ENCODE data around the gene SLC8A1. TPM values are rescaled to one million over a fixed set of nuclear protein-coding genes. Genes with fewer than 3 reads are reported as not detected.
"Not testable (repeated sequence)": the region's sequence is repeated elsewhere in the genome, so short reads cannot be mapped to it uniquely, and the experiment has no call there.

The SLC8A1 gene
- total RNA-seq, 3 donors from 2014 or later: 8.2 to 14.2 (median 12.2) TPM

DNA sequence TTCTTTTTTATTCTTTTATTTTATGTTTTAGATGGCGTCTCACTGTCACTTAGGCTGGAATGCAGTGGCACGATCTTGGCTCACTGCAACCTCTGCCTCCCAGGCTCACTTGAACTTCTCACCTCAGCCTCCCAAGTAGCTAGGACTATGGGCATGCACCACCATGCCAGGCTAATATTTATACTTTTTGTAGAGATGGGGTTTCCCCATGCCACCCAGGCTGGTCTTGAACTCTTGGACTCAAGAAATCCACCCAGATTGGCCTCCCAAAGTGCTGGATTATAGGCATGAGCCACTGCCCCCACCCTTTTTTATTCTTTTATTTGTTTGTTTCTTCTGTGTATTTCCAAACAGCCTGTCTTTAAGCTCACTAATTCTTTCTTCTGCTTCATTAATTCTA is 366.1 kb downstream of the SLC8A1 start:
- no peak for TF ChIP-seq POLR2A (IDR thresholded peaks at IDR 0.05)
- no peak for TF ChIP-seq POLR2AphosphoS5 (IDR thresholded peaks at IDR 0.05)
- TF ChIP-seq, protein P1, sequence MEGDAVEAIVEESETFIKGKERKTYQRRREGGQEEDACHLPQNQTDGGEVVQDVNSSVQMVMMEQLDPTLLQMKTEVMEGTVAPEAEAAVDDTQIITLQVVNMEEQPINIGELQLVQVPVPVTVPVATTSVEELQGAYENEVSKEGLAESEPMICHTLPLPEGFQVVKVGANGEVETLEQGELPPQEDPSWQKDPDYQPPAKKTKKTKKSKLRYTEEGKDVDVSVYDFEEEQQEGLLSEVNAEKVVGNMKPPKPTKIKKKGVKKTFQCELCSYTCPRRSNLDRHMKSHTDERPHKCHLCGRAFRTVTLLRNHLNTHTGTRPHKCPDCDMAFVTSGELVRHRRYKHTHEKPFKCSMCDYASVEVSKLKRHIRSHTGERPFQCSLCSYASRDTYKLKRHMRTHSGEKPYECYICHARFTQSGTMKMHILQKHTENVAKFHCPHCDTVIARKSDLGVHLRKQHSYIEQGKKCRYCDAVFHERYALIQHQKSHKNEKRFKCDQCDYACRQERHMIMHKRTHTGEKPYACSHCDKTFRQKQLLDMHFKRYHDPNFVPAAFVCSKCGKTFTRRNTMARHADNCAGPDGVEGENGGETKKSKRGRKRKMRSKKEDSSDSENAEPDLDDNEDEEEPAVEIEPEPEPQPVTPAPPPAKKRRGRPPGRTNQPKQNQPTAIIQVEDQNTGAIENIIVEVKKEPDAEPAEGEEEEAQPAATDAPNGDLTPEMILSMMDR (IDR thresholded peaks at IDR 0.05): no peak
- intact Hi-C loops (cut with DNase I; ENCODE audit: low total_unique reads): no loop called here
- Histone ChIP-seq H3K36me3 (no peaks in the 10 kb centered on the region), H3K4me1 (no peaks in the 10 kb centered on the region), H3K27me3 (no peaks in the 10 kb centered on the region), H3K27ac (no peak overlapping the region), H3K9me3 (peaks cover 0 to 11% of the 10 kb centered on the region in 2 donors), H3K4me3 (no peak overlapping the region)
- no peak for DNase-seq (ENCODE audit: low spot score in 2 of 2)

DNA sequence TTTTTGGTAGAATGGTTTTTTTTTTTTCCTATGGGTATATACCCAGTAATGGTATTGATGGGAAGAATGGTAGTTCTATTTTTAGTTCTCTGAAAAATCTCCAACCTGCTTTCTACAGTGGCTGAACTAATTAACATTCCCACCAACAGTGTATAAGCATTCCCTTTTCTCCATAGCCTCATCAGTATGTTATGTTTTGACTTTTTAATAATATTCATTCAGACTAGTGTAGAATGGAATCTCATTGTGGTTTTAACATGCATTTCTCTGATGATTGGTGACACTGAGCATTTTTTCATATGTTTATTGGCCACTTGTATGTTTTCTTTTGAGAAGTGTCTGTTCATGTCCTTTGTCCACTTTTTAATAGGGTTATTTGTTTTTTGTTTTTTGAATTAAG is 378.6 kb downstream of the SLC8A1 start:
- H3K4me3 ChIP-seq; H3K9me3 ChIP-seq; H3K36me3 ChIP-seq; DNase-seq (ENCODE audit: low spot score in 2 of 2); intact Hi-C loops (cut with DNase I; ENCODE audit: low total_unique reads); H3K27ac ChIP-seq; H3K27me3 ChIP-seq; H3K4me1 ChIP-seq: not testable (repeated sequence)

DNA sequence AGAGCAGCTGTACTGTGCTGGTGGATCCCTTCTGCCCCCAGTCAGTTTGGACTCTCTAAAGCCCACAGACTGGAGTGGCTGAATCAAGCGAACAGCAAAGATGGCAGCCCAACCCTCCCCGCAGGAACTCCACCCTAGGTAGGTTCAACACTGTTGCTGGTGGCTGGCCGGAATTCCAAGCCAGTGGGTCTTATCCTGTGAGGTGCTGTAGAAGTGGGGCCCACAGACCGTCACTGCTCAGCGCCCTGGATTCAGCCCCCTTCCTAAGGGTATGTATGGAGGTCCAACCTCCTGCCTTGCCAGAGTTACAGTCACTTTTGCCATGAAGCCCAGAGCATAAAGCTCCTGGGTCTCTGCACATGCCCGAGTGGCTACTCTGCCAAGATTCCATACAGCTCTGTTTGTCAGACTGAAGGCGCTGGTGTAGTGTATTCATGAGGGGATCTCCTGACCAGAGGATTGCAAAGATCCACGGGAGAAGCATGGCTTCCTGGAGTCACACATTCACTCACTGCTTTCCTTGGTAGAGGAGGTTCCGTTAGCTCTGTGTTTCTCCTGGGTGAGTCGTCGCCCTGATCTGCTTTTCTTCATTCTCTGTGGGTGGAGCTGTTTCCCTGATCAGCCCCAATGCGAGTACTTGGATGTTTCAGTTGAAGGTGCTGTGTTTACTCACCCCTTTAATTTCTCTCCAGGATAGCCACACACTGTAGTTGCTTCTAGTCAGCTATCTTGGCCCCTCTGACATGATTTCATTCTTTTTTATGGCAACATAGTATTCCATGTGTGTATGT is 379.3 kb downstream of the SLC8A1 start:
- DNase-seq (ENCODE audit: low spot score in 2 of 2): no peak
- TF ChIP-seq POLR2A (IDR thresholded peaks at IDR 0.05) (no peak), POLR2AphosphoS5 (IDR thresholded peaks at IDR 0.05) (no peak)
- TF ChIP-seq, protein P1 (IDR thresholded peaks at IDR 0.05): no peak
- Histone ChIP-seq H3K27me3 (no peaks in the 10 kb centered on the region), H3K27ac (no peak overlapping the region), H3K36me3 (no peaks in the 10 kb centered on the region), H3K4me1 (no peaks in the 10 kb centered on the region), H3K9me3 (peaks cover 0 to 6% of the 10 kb centered on the region in 2 donors), H3K4me3 (no peak overlapping the region)
- intact Hi-C loops (cut with DNase I; ENCODE audit: low total_unique reads): no loop called here

DNA sequence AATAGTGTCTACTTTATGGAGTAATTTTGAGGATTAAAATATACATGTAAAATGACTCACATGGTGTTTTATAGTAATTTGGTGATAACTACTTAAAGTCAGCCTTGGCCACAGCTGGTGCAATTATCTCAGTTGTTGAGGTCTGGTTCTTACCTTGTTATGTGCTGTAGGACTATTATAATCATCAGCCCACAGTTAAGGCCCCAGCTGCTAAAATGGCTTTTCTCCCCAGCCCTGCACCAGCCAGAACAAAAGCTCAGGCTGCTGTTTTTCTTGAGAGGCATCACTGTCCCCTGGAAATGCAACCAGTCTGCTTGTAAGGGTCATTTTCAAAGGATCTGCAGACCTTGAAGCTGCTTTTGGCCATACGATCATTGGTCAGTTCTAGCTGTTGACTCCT is 389.5 kb downstream of the SLC8A1 start:
- no peak for DNase-seq (ENCODE audit: low spot score in 2 of 2)
- TF ChIP-seq POLR2AphosphoS5 (IDR thresholded peaks at IDR 0.05): no peak
- no peak for TF ChIP-seq POLR2A (IDR thresholded peaks at IDR 0.05)
- TF ChIP-seq, protein P1 (IDR thresholded peaks at IDR 0.05): no peak
- Histone ChIP-seq H3K9me3 (peaks cover 0 to 10% of the 10 kb centered on the region in 2 donors), H3K27ac (no peak overlapping the region), H3K36me3 (no peaks in the 10 kb centered on the region), H3K27me3 (no peaks in the 10 kb centered on the region), H3K4me1 (no peaks in the 10 kb centered on the region), H3K4me3 (no peak overlapping the region)
- intact Hi-C loops (cut with DNase I; ENCODE audit: low total_unique reads): no loop called here

DNA sequence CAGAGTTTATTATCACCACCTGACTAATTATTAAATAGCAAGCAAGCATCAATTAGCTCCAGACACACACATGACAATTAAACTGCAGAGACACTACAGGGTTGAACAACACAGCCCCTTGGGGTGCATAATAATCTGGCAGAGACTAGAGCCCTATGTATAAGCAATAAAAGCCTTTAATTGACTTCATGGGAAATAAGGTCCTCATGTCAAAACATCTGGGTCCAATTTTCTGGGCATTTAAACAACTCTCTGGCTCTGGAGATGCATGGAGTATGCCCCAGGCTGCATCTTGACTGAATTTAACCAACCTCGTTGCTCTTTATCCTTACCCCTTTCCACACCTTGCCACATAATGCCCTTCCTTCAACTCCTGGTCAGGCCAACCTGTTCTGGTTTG is 402.1 kb downstream of the SLC8A1 start:
- TF ChIP-seq POLR2A (IDR thresholded peaks at IDR 0.05) (no peak), POLR2AphosphoS5 (IDR thresholded peaks at IDR 0.05) (no peak)
- DNase-seq (ENCODE audit: low spot score in 2 of 2): no peak
- Histone ChIP-seq H3K27me3 (no peaks in the 10 kb centered on the region), H3K4me1 (no peaks in the 10 kb centered on the region), H3K4me3 (no peak overlapping the region), H3K27ac (no peak overlapping the region), H3K36me3 (no peaks in the 10 kb centered on the region), H3K9me3 (no peaks in the 10 kb centered on the region)
- intact Hi-C loops (cut with DNase I; ENCODE audit: low total_unique reads): no loop called here

DNA sequence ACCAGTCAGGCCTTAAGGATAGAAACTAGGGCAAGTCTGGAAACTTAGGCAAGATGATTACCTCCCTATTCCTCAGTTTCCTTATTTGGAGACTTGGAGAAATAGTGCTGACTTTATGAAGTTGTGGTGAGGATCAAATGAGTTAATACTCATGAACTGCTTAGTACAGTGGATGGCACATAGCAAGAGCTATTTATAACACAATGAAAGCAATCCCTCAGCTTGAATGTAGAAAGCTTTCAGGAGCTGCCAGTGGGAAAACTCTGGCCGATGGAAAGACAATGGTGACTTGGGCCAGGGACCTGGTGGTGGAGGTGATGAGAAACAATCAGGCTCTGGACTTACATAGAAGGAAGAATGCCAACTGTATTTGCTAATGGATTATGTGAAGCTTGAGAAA is 403.4 kb downstream of the SLC8A1 start:
- Histone ChIP-seq H3K4me1 (no peaks in the 10 kb centered on the region), H3K36me3 (no peaks in the 10 kb centered on the region), H3K27me3 (no peaks in the 10 kb centered on the region), H3K4me3 (no peak overlapping the region), H3K9me3 (no peaks in the 10 kb centered on the region), H3K27ac (no peak overlapping the region)
- intact Hi-C loops (cut with DNase I; ENCODE audit: low total_unique reads): no loop called here
- no peak for DNase-seq (ENCODE audit: low spot score in 2 of 2)
- TF ChIP-seq POLR2AphosphoS5 (IDR thresholded peaks at IDR 0.05) (no peak), POLR2A (IDR thresholded peaks at IDR 0.05) (no peak)
- TF ChIP-seq, protein P1 (IDR thresholded peaks at IDR 0.05): no peak

Data from breast epithelium (tissue), 4 donors.